ENCODE results near the gene PTPN23.
A peak's percentile ranks its signal among the peaks of the same experiment; 100 is the strongest.

The PTPN23 gene

DNA sequence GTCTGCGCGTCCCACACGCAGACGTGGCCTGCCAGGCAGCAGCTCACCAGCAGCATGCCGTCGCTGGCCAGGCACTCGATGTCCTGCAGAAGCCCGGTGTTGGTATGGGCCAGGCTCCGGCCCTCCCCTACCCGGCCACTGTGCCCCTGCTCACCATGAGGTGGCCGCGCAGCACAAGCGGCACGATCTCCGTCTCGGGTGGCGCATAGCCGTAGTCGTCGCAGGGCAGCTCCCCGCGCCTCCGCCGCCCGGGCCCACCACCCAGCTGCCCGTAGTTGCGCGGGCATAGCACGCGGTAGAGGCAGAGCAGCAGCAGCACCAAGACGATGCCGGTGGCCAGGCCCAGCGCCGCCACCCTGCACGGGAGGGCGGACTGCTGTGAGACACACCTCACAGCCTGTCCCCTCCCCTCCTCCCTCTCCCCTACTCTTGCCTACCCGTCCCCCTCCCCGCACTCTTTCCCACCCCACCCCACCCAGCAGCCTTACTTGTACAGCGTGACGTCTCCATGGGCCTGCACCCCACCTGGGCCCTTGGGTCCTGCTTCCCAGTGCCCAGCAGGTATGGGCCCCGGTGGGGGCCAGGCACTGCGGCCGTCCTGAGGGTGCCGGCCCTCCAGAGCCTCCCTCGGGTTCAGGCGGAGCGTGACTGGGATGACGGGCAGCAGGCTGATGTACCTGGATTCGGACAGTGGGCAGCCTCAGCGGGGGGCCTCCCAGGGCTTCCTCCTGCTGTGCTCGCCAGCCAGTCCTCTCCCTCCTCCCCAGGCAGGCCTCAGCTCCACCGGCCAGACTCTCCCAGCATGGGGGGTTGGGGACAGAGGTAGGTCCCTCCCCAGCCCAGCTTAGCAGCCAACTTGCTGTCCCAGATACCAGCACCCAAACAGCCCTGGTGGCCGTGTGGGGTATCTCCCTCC, 37.6 kb downstream of the PTPN23 start:
- no peak for FAIRE-seq
- DNase-seq (ENCODE audit: low spot score) = no peak

DNA sequence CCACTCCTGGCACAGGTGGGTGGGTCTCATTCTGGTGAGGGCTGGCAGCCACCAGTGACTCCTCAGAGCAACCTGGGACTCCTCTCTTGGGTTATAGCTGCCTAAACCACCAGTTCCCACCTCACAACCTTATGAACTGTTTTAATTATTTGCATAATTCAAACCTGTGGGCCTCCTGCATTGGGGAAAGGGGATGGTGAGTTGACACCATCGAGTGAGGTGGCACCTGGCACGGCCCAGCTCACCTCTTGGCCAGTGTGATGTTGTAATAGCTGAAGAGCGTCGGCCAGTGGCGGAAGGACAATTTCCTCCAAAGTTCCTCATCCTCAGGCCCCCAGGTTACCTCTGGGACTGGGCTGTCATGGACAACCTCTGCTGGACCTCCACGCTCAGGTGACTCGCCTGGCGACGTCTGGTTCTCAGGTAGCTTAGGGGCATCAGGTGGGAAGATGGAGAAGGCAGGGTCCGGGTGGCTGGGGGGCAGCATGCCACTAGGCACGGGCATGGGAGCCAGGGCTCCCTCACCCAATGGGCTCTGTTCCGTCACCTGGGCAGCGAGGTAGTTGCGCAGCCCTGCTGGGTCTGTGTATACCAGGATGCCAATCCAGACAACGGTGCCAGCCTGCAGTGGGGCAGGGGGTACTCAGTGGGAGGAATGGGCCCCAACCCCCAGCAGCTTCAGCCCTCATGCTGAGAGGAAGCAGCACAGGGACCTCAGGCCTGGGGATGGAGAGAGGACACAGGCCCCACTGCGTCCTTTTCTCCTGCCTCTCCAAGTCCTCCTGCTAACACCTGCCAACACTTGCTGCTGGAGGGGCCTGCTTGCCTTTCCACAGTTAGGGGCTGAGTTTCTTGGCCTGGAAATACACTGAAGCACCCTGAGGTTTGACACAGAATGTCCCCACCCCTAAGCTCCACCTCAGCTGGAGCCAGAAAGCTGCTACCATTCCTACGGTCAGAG, 38.5 kb downstream of the PTPN23 start:
- FAIRE-seq = no peak

DNA sequence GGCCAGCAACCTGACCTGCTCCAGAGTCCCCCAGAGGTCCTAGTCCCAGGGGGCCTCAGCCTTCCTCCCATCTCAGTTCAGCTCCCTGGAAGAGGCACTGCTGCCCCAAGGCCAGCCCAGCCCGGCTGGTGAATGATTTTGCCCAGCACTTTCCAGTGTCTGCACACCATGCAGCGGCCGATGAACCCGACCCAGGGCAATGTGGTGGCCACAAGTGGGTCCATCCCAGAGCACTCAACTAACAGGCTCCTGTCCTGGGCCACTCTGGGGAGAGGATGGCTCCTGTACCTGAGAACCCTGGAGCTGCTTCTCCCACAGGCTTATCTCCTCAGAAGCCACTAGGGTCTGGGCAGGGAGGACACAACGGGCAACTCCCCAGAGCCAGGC, 39.2 kb downstream of the PTPN23 start:
- DNase-seq (ENCODE audit: low spot score) = no peak
- FAIRE-seq = no peak

More for the DNA sequence above, 38.5 kb downstream of the PTPN23 start:
- no peak for DNase-seq (ENCODE audit: low spot score)

DNA sequence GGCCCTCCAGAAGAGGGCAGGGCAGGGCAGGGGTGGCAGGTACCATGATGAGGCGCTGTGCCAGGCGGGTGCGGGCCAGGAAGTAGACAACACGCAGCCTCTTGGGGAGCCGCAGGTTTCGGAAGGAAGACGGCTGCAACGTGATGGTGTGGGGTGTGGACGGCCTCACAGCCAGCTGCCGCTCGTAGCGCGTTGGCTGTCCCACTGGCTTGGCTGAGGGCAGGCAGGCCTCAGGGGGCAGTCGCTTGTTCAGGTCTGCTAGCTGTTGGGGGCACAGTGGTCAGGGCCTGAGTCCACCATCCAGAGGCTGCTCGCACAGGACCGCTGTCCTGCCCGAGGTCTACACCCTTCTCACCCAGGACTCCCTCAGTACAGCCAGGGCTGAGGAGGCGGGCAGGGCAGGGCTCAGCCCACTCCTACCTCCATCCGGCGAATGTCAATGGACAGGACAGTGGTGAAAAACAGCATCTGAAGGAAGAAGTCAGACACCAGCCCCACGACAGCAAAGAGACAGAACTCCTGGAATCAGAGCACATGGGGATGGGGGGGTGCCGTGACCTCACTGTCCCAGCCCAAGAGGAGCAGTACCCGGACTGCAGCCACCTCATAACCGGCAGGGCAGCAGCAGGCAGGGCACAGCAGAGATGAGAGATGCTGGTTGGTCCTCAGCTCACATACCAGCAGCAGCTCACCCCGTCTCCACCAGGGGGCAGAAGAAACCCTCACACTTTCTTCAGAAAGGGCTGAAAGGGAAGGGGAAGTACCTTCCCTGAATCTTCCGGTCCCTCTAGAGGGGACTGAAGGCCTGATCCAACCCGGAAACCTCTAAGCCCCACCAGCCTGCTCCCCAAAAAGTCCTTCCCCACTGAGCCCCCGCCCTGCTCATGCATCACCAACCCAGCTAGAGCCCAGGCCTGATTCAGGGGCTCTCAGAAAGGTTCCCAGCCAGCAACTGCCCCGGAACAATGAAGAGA, 40.0 kb downstream of the PTPN23 start:
- DNase-seq (ENCODE audit: low spot score) (peak; percentile 88), FAIRE-seq (peak; percentile 59)

DNA sequence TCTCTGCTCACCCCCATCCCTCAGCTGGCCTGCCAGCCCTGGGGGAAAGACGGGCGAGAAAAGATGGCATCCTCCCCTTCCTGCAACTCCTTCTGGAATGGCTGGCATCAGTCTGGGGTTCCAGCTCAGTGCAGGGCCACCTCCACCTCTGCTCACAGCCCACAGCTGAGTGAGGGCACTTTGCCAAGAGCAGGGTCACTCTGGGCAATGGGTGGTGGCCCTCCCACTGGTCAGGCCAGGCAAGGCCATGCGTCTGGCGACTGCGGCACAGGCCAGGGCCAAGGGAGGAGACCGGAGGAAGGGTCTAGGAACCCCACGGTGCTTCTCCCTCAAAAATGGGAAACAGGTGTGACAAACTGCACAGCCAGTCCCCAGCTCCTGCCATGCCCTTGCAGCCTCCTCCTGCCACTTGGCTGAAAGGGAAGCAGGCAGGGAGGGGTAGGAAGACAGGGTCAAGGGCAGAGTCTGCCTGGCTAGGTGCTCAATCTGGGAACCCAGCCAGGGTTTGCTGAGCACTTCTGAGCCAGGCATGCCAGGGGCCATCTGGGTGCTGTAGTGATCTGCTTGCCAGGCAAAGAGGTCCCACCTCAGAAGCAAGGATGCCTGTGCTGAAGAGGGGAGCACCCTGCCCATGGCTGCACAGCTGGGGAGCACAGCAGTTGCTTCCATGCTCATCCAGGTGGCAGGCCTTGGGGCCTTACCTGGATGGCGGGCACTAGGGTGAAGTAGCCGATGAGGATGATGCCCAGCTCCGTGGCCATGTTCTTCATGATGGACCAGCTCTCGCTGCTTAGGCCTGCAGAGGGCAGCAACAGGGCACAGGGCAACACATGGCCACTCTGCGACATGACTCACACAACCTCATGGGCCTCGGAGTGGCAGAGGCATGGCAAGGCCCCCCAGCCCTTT, 41.2 kb downstream of the PTPN23 start:
- FAIRE-seq (no peak), DNase-seq (ENCODE audit: low spot score) (peak; percentile 63)

DNA sequence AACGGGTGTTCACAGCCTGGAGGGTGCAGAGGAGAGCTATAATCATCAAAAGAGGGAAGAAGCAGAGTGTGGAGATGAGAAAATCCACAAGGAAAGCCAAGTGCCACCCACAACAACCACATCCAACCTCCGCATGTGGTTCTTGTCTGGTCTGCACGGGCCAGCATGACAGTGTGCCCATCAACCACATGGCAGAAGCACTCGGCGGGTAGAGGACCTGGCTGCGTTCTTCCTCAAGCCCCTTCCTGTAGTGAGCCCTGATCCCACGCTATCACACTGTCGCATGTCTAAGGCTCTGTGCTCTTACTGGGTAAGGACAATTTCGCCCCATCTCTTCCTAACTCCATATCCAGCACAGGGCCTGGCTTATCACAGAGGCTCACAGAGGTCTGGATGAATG, 41.9 kb downstream of the PTPN23 start:
- FAIRE-seq (no peak), DNase-seq (ENCODE audit: low spot score) (no peak)

DNA sequence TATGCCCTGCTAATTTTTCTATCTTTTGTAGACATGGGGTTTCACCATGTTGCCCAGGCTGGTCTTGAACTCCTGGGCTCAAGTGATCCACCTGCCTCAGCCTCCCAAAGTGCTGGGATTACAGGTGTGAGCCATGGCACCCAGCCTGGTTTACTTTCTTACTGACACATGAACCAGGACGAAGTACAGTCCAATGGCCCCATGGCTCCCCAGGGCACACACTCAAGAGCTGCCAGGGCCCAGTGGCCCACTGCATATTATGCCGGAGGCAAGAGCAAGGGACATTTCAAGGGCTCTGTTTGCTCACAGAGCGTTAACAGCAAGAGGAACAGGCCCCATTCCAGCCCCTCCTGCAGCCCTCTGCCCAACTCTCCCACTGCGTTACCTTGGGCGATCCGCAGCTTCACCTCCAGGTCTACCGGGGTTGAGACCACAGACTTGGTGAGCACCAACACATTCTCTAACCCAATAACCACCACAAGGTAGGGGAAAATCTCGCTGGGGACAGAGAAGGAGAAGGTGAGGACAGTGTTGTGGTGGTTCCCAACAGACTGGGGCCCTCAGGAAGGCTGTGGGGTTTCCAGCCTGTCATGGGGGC, 42.8 kb downstream of the PTPN23 start:
- FAIRE-seq (no peak), DNase-seq (ENCODE audit: low spot score) (no peak)

DNA sequence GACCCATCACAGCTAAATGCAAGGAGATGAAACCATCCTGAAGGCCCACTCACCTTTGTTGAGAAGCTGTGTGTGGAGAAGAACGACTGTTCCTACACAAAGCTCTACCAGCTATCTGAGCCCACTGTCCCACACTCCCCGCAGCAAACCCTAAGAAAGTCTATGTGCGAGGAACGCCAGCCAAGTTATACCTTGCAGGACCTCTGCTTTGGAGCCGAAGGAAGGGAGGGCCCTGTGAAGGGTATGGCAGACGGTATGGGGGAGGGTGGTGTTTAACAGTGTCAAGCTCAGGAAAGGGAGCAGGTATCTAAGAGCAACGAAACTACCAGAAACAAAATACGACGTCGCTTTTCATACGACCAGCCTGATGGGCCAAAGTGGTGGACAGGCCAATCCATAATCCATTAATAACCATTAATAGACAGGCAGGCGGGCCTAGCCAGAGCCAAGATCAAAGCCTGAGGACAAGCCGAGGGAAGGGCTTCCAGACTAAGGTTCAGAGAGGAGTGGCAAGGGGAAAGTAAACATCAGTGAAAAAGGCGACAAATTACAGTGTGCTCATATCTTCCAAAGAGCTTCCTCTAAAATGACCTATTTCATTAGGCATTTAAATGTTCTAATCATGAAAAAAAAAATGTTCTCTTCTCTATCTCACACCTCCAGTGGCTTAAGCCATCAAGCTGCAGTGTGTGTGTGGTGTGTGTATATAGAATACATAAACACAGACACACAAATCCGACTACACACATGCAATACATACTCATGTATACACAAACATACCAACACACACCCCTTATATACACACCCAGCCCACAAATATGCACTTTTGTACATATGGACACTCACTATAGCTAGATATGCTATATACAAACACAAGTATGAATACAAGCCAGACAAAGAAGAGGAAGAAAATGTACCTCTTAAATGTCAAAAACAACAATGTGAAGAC, 43.9 kb downstream of the PTPN23 start:
- FAIRE-seq = no peak

DNA sequence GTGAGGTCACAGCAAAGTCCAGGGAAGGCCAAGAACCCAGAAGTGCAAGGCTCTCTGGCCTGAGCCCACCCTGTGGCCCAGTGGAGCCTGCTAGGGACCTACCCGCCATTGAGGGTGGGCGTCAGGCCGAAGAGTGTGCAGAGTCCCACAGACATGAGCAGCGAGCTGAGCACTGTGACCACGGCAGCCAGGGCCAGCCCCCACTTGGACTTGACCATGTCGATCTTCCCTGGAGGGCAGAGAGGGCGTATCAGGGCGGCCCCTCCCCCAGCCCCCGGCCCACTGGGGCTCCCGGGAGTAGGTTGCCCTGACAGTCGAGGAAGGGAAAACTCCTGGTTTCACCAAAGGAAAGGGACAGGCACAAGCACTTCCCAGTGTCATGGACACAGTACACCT, 44.6 kb downstream of the PTPN23 start:
- FAIRE-seq (no peak), DNase-seq (ENCODE audit: low spot score) (no peak)

More for the DNA sequence above, 43.9 kb downstream of the PTPN23 start:
- no peak for DNase-seq (ENCODE audit: low spot score)

DNA sequence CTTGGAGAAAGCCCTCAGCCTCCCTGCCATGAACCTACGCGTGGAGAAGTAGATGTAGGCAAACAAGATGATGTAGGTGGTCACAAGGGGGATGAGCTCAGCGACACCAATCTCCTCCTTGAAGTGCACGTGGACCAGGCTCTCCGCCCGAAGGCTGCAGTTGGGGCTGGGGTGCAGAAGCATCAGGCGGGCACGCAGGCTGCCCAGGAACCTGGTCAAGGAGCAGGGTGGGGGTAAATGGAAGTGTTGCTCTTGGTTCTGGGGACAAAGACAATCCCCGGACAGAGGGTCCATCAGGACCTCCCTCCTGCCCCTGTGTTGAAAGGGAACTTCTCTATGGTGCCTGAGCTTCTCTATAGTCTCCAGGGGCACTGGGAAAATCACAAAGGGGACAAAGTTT, 45.1 kb downstream of the PTPN23 start:
- FAIRE-seq = no peak
- no peak for DNase-seq (ENCODE audit: low spot score)

DNA sequence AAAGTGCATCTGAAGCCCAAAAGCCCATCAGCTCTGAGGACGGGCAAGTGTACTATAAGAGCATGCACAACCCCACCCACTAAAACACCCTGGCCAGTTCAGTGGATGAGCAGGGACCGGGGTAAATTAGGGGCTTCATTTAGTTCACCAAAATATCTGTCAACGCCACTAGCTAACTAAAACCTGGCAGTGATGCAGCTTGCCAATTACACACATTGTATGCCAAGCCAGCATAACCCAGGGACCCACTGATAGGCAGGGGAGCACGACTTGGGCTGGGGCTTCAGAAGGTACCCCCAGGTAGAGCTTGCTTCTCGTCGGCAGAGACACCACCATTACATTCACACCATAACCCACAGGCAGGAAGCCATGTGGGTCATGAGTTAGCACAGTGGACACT, 47.0 kb downstream of the PTPN23 start:
- FAIRE-seq (no peak), DNase-seq (ENCODE audit: low spot score) (no peak)

DNA sequence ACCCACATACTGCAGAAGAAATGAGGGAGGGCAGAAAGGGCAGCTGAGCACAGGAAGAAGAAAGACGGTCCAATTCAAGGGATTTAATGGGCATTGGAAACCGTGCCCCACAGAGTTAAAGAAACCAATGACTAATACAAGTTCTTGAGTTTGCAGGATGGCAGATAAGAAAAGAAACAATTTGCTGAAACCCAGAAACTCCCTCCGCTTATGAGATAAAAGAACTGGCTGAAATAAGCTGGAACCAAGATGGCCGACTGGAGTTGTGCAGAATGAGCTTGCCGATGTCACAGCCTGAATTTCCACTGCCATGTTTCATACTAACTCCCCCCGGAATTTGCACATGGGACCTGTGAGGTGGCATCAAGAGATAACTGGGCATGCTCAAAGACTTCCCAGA, 47.8 kb downstream of the PTPN23 start:
- no peak for DNase-seq (ENCODE audit: low spot score)
- FAIRE-seq = no peak

DNA sequence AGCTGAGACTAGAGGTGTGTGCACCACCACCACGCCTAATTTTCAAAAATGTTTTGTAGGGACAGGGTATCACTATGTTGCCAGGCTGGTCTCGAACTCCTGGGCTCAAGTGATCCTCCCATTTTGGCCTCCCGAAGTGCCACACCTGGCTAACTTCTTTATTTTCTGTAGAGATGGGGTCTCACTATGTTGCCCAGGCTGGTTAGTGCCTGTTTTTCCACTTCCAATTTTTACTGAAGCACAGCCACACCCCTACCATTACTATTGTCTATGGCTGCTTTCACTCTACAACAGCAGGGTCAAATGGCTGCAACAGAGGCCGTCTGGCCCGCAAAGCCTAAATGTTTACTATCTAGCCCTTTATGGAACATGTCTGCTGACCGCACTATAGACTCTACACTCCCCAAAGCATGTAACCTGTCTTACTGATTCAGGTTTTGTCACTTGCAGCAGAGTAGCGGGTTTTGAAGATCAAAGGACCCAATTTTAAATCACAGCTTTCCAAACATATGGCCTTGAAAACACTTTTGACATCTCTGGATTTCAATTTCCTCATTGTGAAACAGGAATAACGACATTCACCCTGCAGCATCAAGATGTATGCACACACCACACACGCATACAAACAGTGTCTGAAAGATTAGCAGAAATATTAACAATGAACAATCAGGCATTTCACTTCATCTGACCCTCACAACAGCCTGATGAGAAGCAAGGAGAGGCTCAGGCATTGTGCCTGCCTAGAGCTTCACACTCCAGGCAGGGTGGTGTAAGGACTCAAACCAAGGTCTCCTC, 48.9 kb downstream of the PTPN23 start:
- no peak for FAIRE-seq

DNA sequence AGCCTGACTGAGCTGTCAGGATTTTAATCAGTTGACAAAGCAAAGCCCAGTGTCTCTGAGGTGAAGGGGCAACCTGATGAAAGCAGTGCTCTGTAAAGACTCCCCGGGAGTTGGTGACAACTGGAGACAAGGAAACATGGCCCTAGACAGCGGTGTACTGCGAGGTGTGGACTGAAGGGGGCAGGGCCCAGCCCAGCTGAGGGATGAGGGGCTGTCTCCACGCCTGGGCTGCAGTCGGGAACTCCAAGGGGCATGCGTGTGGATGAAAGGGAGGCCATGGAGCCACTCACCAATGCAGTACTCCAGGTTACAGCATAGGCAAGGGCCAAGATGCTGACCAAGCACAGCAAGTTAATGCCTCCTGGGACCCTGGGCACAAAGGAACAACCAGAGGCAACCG, 49.8 kb downstream of the PTPN23 start:
- no peak for DNase-seq (ENCODE audit: low spot score)

More for the DNA sequence above, 48.9 kb downstream of the PTPN23 start:
- DNase-seq (ENCODE audit: low spot score) = no peak

DNA sequence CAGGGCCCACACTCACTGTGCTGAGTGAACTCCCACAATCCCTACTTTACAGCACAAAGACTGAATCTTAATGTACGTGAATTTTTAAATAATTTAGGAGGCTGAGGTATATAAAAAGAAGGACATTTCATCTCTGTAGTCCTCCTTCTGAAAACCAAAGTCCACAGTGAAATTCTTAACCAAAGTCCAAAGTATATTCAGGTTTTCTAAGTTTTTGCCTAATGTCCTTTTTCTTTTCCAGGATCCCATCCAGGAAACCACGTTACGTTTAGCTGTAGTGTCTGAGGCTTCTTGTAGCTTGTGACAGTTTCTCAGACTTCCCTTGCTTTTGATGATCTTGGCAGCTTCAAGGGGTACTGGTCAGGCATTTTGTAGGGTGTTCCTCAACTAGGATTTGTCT, 50.4 kb downstream of the PTPN23 start:
- DNase-seq (ENCODE audit: low spot score) = no peak
- FAIRE-seq = no peak

More for the DNA sequence above, 49.8 kb downstream of the PTPN23 start:
- FAIRE-seq = no peak

DNA sequence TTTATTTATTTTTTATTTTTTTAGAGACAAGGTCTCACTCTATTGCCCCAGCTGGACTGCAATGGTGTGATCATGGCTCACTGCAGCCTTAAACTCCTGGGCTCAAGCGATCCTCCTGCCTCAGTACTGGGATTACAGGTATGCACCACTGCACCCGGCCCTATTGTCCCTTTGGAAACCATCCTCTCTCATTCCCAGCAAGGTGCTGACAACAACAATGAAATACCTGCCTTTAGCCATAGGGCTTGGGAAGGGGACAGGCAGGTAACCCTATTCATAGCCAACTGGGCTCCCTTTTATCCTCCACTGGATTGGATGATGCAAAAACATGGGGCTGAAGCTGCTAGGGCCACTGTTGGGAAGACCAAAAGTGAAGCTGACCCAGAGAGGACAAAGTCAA, 51.9 kb downstream of the PTPN23 start:
- DNase-seq (ENCODE audit: low spot score) = no peak
- FAIRE-seq = no peak

DNA sequence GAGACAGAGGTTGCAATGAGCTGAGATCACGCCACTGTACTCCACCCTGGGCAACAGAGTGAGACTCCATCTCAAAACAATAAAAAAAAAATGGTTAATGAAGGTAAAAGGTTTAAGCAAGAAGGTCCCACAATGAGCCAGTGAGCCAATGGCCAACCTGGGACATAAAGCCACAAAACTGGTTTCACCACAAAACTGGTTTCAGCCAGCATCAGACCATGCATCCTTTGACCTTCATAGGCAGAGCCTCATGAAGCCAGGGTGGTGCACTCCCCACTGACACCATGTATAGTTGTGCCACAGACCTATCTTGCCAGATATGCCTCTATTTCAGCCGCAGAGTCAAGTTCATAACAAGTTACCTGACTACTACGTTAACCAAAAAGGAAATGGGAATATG, 53.0 kb downstream of the PTPN23 start:
- FAIRE-seq (no peak), DNase-seq (ENCODE audit: low spot score) (no peak)

DNA sequence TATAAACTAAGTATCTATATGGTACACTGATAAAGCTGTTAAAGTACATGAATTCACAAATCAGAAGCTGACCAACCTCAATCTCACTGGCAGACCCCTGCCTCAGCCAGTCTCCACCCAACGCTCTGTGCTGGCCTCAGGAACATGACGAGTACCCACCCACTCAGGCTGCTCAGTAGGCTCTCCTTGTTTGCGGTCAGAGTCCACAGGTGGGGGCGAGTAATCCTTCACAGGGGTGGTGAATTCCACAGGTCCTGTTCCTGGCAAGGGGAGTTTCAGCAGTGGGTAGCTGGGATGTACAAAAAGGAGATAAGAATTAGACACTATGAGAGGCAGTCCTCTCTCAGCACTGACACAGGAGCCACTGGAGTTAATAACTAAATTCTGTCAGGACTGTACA, 54.0 kb downstream of the PTPN23 start:
- DNase-seq (ENCODE audit: low spot score) (no peak), FAIRE-seq (no peak)

Measured in urothelium cell line (cell line).